Neutrophil (primary cell): ENCODE results near the gene WDR82.
A peak's percentile ranks its signal among the peaks of the same experiment; 100 is the strongest.

ENCODE experiments used
- H3K27ac ChIP-seq: fragments of 200-600 bp; sonication (generic); 2 replicates; pipeline ENCODE4 v1.5.1; 2016; ENCODE audit warnings: mild to moderate bottlenecking, moderate library complexity
- H3K27me3 ChIP-seq: fragments of 200-600 bp; sonication (generic); 2 replicates; pipeline ENCODE4 v1.6.0; 2016; ENCODE audit warnings: mild to moderate bottlenecking
- H3K36me3 ChIP-seq: fragments of 200-600 bp; sonication (generic); 2 replicates; pipeline ENCODE4 v1.5.1; 2017
- H3K4me1 ChIP-seq, 2 experiments: fragments of 200-600 bp in 1 of 2; sonication (generic) in 1 of 2; 1 replicate in 1 of 2; 2 replicates in 1 of 2; pipeline versions ENCODE4 v1.5.1 to v1.6.1; 2013 to 2016; ENCODE audit warnings: low read depth in 1 of 2, low read length in 1 of 2, mild to moderate bottlenecking in 1 of 2, moderate library complexity in 1 of 2; ENCODE audit not compliant: control insufficient read depth in 1 of 2, insufficient read depth in 1 of 2
- H3K4me3 ChIP-seq, 2 experiments: fragments of 200-600 bp in 1 of 2; sonication (generic) in 1 of 2; 1 replicate in 1 of 2; 2 replicates in 1 of 2; pipeline ENCODE4 v1.5.1; 2013 to 2016; ENCODE audit warnings: low read depth in 1 of 2, low read length in 1 of 2, mild to moderate bottlenecking in 1 of 2, moderate library complexity in 1 of 2
- H3K9me3 ChIP-seq: fragments of 200-600 bp; sonication (generic); 2 replicates; pipeline ENCODE4 v1.5.1; 2016
- TF ChIP-seq, protein P1 (sequence below): fragments of 200-600 bp; sonication (generic); IDR thresholded peaks from 2 replicates; pipeline ENCODE4 v1.5.1; 2016; ENCODE audit warnings: antibody characterized with exemption

The WDR82 gene

DNA sequence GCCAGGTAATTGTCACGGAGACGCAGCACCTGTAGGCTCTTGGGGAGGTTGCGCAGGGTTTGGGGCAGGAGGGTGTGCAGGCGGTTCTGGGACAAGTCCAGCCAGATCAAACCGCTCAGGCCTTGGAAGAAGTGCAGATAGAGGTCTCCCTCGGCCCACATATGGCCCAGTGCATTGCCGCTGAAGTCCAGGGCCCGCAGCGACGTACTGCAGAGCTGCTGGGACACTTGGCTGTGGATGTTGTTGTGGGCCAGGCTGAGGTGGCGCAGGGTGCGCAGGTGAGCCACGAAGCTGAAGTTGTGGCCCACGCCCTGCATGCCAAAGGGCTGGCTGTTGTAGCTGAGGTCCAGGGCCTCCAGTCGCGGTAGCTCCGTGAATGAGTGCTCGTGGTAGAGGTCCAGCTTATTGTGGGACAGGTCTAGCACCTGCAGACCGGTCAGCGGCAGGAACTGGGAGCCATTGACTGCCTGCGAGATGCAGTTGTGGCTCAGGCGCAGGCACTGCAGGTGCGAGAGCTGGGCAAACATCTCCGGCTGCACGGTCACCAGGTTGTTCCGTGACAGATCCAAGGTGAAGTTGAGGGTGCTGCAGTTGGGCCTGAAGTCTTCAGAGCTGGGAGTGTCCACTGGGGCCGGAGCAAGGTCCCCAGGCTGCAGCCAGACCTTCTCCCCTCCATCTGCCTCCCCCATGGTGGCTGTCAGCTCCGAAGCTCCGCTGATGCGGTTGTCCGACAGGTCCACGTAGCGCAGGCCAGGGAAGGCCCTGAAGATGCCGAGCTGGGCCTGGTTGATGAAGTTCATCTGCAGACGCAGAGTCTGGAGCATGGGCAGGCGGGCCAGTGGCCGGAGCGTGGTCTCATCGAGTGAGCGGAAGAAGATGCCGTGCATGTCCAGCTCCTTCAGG lies 55.9 kb downstream of the WDR82 start:
- Histone ChIP-seq H3K4me1 (peaks cover 38 to 51% of the 10 kb centered on the region in 2 experiments), H3K27ac (no peak overlapping the region), H3K4me3 (no peak overlapping the region), H3K27me3 (no peaks in the 10 kb centered on the region), H3K36me3 (peaks cover 47% of the 10 kb centered on the region), H3K9me3 (no peaks in the 10 kb centered on the region)
- TF ChIP-seq, protein P1, sequence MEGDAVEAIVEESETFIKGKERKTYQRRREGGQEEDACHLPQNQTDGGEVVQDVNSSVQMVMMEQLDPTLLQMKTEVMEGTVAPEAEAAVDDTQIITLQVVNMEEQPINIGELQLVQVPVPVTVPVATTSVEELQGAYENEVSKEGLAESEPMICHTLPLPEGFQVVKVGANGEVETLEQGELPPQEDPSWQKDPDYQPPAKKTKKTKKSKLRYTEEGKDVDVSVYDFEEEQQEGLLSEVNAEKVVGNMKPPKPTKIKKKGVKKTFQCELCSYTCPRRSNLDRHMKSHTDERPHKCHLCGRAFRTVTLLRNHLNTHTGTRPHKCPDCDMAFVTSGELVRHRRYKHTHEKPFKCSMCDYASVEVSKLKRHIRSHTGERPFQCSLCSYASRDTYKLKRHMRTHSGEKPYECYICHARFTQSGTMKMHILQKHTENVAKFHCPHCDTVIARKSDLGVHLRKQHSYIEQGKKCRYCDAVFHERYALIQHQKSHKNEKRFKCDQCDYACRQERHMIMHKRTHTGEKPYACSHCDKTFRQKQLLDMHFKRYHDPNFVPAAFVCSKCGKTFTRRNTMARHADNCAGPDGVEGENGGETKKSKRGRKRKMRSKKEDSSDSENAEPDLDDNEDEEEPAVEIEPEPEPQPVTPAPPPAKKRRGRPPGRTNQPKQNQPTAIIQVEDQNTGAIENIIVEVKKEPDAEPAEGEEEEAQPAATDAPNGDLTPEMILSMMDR = no peak

DNA sequence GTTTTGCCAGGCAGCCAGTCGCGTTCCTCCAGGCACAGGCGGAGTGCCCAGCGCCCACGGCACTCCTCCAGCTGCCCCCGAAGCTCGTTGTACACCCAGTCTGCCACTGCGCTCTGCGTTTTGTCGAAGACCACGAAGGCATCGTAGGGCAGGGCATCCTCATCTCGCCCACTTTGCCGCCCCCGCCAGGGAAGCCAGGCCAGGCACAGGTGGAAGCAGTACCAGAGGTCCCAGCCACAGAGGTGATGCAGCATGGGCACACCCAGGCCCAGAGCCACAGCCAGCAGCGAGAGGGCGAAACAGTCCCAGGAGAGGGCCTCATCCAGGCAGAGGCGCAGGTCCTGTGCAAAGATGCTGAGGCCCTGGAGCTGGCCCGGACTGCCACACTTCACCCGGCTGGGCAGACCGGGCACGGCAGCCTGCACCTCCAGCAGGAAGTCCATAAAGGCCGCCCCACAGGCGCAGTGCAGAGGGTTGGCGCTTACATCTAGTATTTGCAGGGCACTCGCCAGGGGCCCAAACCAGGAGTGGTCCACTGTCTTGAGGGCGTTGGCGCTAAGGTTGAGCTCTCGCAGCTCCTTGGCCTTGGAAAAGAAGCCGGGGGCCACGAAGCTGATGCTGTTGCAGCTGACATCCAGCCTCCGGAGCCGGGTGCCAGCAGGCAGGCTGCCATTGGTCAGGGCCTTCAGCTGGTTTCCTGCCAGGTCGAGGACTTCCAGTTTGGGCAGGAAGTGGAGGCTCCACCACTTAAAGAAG lies 56.7 kb downstream of the WDR82 start:
- H3K4me1 ChIP-seq = peaks cover 42 to 59% of the 10 kb centered on the region in 2 experiments
- H3K4me3 ChIP-seq = no peak overlapping the region
- H3K27me3 ChIP-seq = no peaks in the 10 kb centered on the region
- peaks cover 40% of the 10 kb centered on the region for H3K36me3 ChIP-seq
- no peaks in the 10 kb centered on the region for H3K9me3 ChIP-seq
- TF ChIP-seq, protein P1 = no peak
- H3K27ac ChIP-seq = no peak overlapping the region

DNA sequence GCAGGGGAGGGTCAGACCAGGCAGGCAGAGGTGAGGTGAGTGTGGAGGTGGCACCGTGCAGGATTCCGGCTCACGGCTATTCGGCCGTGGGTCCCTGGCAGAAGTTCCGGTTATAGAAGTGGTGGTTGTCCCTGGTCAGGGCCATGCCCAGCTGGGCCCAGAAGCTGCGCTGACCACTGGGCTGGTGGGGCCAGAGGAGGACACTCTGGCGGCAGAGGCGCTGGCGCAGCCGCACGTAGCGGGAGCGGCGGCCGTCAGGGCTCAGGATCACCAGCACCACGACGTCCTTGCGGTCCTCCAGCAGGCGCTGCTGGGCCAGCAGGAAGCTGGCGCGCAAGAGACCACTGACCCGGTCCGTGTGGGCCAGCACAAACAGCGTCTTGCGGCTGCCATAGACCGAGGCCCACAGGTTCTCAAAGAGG lies 57.3 kb downstream of the WDR82 start:
- Histone ChIP-seq H3K9me3 (no peaks in the 10 kb centered on the region), H3K36me3 (peaks cover 45% of the 10 kb centered on the region), H3K4me3 (no peak overlapping the region), H3K27me3 (no peaks in the 10 kb centered on the region), H3K4me1 (peaks cover 39 to 58% of the 10 kb centered on the region in 2 experiments), H3K27ac (no peak overlapping the region)
- TF ChIP-seq, protein P1 = no peak

DNA sequence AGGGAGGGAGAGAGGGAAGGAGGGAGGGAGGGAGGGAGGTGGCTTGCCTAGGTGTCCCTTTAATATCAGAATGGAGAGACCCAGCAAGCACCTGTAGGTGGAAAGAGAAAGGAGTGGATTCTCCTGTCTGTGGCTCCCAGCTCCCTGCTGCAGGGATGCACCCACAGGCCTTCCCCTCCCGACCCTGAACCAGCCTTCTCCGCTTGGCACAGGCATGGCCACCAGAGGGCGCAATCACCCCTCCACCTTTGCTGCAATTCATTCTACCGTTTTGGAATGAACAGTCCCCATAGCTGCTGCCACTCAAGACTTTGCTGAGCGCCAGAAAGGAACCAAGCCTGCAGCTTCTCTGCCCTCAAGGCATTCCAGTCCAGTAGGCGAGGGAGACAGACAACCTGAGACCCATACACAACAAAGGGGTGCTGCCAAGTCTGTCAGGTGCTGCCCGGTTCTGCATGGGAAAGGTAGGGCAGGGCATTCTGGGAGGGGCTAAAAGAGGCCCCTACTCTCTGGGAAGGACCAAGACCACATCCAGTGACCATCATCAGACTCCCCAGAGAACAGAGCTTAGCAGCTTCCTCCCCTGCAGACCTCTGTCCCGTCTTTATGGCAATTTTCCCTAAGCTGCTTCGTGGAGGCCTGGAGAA lies 57.9 kb downstream of the WDR82 start:
- H3K36me3 ChIP-seq = peaks cover 52% of the 10 kb centered on the region
- TF ChIP-seq, protein P1 = peak; percentile 87

DNA sequence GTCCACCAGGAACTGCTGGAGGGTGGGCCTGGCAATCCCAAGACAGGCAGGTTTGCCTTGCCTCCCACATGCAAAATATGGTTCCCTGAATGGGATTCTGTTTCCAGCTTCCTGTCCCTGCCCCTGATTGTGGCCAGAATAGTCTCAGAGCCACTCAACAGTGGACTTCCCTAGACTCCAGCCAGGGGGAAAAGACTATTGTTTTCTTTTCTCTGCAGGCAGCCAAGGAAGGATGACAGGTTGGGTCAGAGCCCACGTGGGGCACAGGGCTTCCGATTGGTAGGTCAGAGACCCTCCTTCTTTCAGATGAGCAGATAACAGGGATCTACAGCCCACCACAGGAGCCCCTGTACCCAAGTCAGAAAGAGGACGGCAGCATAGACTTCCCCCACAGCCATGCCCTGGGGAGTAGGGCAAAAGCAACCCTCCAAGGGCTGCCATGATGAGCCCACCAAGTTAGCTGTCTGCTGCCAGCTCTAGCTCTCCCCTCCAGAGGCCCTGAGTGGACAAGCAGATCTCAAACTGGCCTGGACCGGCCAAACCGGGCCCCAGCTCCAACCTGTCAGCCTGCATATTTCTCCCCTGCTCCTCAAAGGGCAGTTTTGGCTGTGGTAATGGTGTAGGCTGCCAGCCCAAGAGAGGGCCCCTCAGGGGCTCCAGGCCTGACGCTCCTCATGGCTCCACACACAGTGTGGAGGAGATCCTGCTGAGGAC lies 59.4 kb downstream of the WDR82 start:
- H3K4me1 ChIP-seq = peaks cover 30 to 48% of the 10 kb centered on the region in 2 experiments
- peaks cover 63% of the 10 kb centered on the region for H3K36me3 ChIP-seq
- TF ChIP-seq, protein P1 = no peak
- no peaks in the 10 kb centered on the region for H3K9me3 ChIP-seq
- peak overlapping the region; percentile 34 for H3K27ac ChIP-seq
- H3K4me3 ChIP-seq = no peak overlapping the region
- no peaks in the 10 kb centered on the region for H3K27me3 ChIP-seq

More for the DNA sequence above, 57.9 kb downstream of the WDR82 start:
- peaks cover 33 to 52% of the 10 kb centered on the region in 2 experiments for H3K4me1 ChIP-seq
- peak overlapping the region; percentile 23 for H3K27ac ChIP-seq
- no peaks in the 10 kb centered on the region for H3K9me3 ChIP-seq
- H3K4me3 ChIP-seq = no peak overlapping the region
- no peaks in the 10 kb centered on the region for H3K27me3 ChIP-seq
